Peyer's patch (tissue), 4 donors: ENCODE results near the gene TGDS.
"Not testable (repeated sequence)": the region's sequence is repeated elsewhere in the genome, so short reads cannot be mapped to it uniquely, and the experiment has no call there.

ENCODE experiments used
- CTCF ChIP-seq, 6 experiments: fragments of 450-650 bp in 4 of 6; fragments of 200-600 bp in 2 of 6; sonication (generic) in 1 of 6; IDR thresholded peaks; one replicate each; pipeline ENCODE4 v1.5.1; 2017 to 2019; ENCODE audit warnings: antibody characterized with exemption in 6 of 6, mild to moderate bottlenecking in 3 of 6, moderate library complexity in 1 of 6
- POLR2A ChIP-seq, 2 donors: fragments of 450-650 bp; IDR thresholded peaks; one replicate each; pipeline ENCODE4 v1.5.1; 2017; ENCODE audit warnings: antibody characterized with exemption in 2 of 2, mild to moderate bottlenecking in 2 of 2, moderate library complexity in 2 of 2

- TF ChIP-seq POLR2A, CTCF (IDR thresholded peaks at IDR 0.05): not testable (repeated sequence)
These were observed 41.7 kb upstream of the TGDS start for GRCh38 chr13:94637677-94638076.
